NK-92 (cell line): Measurements from ENCODE around the gene MIOX.

ENCODE experiments used
- DNase-seq: peaks from one replicate; lab custom pipeline; 2025; ENCODE audit not compliant: unreplicated experiment; lab: John Stamatoyannopoulos, UW

MIOX gene

GRCh38 chr22:50454556-50455075, 32.0 kb upstream of the MIOX start:
- no peak for DNase-seq

- DNase-seq = no peak
These were observed 31.5 kb upstream of the MIOX start for GRCh38 chr22:50455201-50455600.

- no peak for DNase-seq
These were observed 30.6 kb upstream of the MIOX start for GRCh38 chr22:50456026-50456425.

GRCh38 chr22:50456466-50457234, 30.0 kb upstream of the MIOX start:
- DNase-seq = no peak

GRCh38 chr22:50459016-50459415, 27.6 kb upstream of the MIOX start:
- DNase-seq = no peak

GRCh38 chr22:50459496-50460140, 27.0 kb upstream of the MIOX start:
- no peak for DNase-seq

GRCh38 chr22:50460938-50461337, 25.7 kb upstream of the MIOX start:
- DNase-seq = no peak

GRCh38 chr22:50461536-50461935, 25.1 kb upstream of the MIOX start:
- DNase-seq = no peak

- no peak for DNase-seq
These were observed 24.6 kb upstream of the MIOX start for GRCh38 chr22:50461979-50462540.

GRCh38 chr22:50463188-50463900, 23.3 kb upstream of the MIOX start:
- DNase-seq = no peak

- no peak for DNase-seq
These were observed 22.2 kb upstream of the MIOX start for GRCh38 chr22:50464451-50464850.

- no peak for DNase-seq
These were observed 21.4 kb upstream of the MIOX start for GRCh38 chr22:50465066-50465930.

- DNase-seq = no peak
These were observed 19.3 kb upstream of the MIOX start for GRCh38 chr22:50467341-50467740.

GRCh38 chr22:50467773-50468440, 18.8 kb upstream of the MIOX start:
- no peak for DNase-seq

- DNase-seq = no peak
These were observed 18.0 kb upstream of the MIOX start for GRCh38 chr22:50468626-50469025.

GRCh38 chr22:50469377-50470305, 17.0 kb upstream of the MIOX start:
- DNase-seq = peak; percentile 76

- DNase-seq = no peak
These were observed 16.2 kb upstream of the MIOX start for GRCh38 chr22:50470491-50470890.

GRCh38 chr22:50471197-50471847, 15.3 kb upstream of the MIOX start:
- DNase-seq = no peak
